ENCODE results near the gene RAB32.

GRCh38 chr6:146546443-146547043, 2.9 kb downstream of the RAB32 start:
- TF ChIP-seq POLR2A (IDR thresholded peaks at IDR 0.05), result no peak
- TF ChIP-seq, protein P1, sequence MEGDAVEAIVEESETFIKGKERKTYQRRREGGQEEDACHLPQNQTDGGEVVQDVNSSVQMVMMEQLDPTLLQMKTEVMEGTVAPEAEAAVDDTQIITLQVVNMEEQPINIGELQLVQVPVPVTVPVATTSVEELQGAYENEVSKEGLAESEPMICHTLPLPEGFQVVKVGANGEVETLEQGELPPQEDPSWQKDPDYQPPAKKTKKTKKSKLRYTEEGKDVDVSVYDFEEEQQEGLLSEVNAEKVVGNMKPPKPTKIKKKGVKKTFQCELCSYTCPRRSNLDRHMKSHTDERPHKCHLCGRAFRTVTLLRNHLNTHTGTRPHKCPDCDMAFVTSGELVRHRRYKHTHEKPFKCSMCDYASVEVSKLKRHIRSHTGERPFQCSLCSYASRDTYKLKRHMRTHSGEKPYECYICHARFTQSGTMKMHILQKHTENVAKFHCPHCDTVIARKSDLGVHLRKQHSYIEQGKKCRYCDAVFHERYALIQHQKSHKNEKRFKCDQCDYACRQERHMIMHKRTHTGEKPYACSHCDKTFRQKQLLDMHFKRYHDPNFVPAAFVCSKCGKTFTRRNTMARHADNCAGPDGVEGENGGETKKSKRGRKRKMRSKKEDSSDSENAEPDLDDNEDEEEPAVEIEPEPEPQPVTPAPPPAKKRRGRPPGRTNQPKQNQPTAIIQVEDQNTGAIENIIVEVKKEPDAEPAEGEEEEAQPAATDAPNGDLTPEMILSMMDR (IDR thresholded peaks at IDR 0.05), result no peak
- no peak for TF ChIP-seq EP300 (IDR thresholded peaks at IDR 0.05)
- no peak for TF ChIP-seq POLR2AphosphoS5 (IDR thresholded peaks at IDR 0.05)

Data from upper lobe of left lung (tissue), 4 donors.